GM12878 (cell line): ENCODE results near the gene ZNF592. TPM values are rescaled to one million over a fixed set of nuclear protein-coding genes. Genes with fewer than 3 reads are reported as not detected.

ENCODE experiments used
- ATAC-seq: fragments of 200-7000 bp; cut with Tn5 transposase; 3 replicates; pipeline ENCODE4 v1.9.1; 2020; ENCODE audit warnings: mild to moderate bottlenecking, moderate library complexity
- BruUV-seq: library from RNA; stranded (reverse); fragments of 400-500 nt; replicated peaks from 2 replicates; lab custom pipeline; 2021; lab: Mats Ljungman, UMichigan
- CTCF ChIA-PET: fragments of 300-600 bp; sonication (Branson Sonifier 250); formaldehyde crosslinking; extraction: SDS; loops from one replicate; lab custom pipeline; 2021; ENCODE audit warnings: inconsistent platforms; lab: Yijun Ruan, JAX
- POLR2A ChIA-PET: fragments of 350-600 bp; formaldehyde crosslinking; extraction: SDS; loops from one replicate; lab custom pipeline; 2021; ENCODE audit warnings: inconsistent platforms; lab: Charles Lee
- RAD21 ChIA-PET: fragments of 300-600 bp; sonication (Branson Sonifier 250); formaldehyde crosslinking; loops from one replicate; lab custom pipeline; 2023; ENCODE audit warnings: antibody characterized with exemption; ENCODE audit not compliant: unreplicated experiment; lab: Charles Lee
- SMC1A ChIA-PET: fragments of 300-600 bp; sonication (Branson Sonifier 250); formaldehyde crosslinking; loops from one replicate; lab custom pipeline; 2023; ENCODE audit not compliant: unreplicated experiment, uncharacterized antibody; lab: Charles Lee
- DNase-seq: peaks from one replicate; pipeline ENCODE4 v3.0.0-alpha.2; 2011; ENCODE audit warnings: low read depth, low spot score
- FAIRE-seq: peaks from 3 replicates; lab custom pipeline; 2011; peaks lifted over from hg19 to GRCh38; lab: Jason Lieb, UNC
- H2AFZ ChIP-seq: 2 replicates; pipeline ENCODE4 v1.6.0; 2011; ENCODE audit warnings: low read depth, low read length, control low read depth; ENCODE audit not compliant: control insufficient read depth
- H3K27ac ChIP-seq: 2 replicates; pipeline ENCODE4 v1.5.1; 2011; ENCODE audit warnings: control low read depth; ENCODE audit not compliant: control insufficient read depth, insufficient read depth
- H3K27me3 ChIP-seq, 2 experiments: replicated peaks in 1 of 2; 2 replicates each; pipeline versions ENCODE4 v1.6.0 to v1.6.1; 2011; ENCODE audit warnings: low read length in 1 of 2; ENCODE audit not compliant: control insufficient read depth in 2 of 2, insufficient read depth in 2 of 2
- H3K36me3 ChIP-seq, 2 experiments: 2 replicates each; pipeline ENCODE4 v1.5.1; 2011; ENCODE audit warnings: low read length in 1 of 2; ENCODE audit not compliant: control insufficient read depth in 2 of 2, insufficient read depth in 2 of 2
- H3K4me1 ChIP-seq: 2 replicates; pipeline ENCODE4 v1.6.1; 2011; ENCODE audit warnings: mild to moderate bottlenecking, low read length, moderate library complexity, mixed read lengths; ENCODE audit not compliant: control insufficient read depth, insufficient read depth
- H3K4me2 ChIP-seq: 2 replicates; pipeline ENCODE4 v1.6.0; 2011; ENCODE audit warnings: control low read depth; ENCODE audit not compliant: control insufficient read depth, insufficient read depth
- H3K4me3 ChIP-seq: fragments of 200-600 bp; sonication (generic); 2 replicates; pipeline ENCODE4 v1.5.1; 2016
- H3K79me2 ChIP-seq: 2 replicates; pipeline ENCODE4 v1.6.0; 2011; ENCODE audit warnings: low read length; ENCODE audit not compliant: control insufficient read depth, insufficient read depth
- H3K9ac ChIP-seq: 2 replicates; pipeline ENCODE4 v1.8.0; 2011; ENCODE audit warnings: low read length, control low read depth, mixed read lengths; ENCODE audit not compliant: control insufficient read depth, insufficient read depth
- H3K9me3 ChIP-seq: replicated peaks from 3 replicates; pipeline ENCODE4 v1.5.1; 2011; ENCODE audit warnings: mild to moderate bottlenecking, low read length; ENCODE audit not compliant: control insufficient read depth, insufficient read depth
- H4K20me1 ChIP-seq: 2 replicates; pipeline ENCODE4 v1.6.0; 2011; ENCODE audit not compliant: control insufficient read depth, insufficient read depth
- IRF3 ChIP-seq: fragments of 450-650 bp; IDR thresholded peaks from 2 replicates; pipeline ENCODE4 v1.6.1; 2014; ENCODE audit warnings: mild to moderate bottlenecking
- RUNX3 ChIP-seq: IDR thresholded peaks from 2 replicates; pipeline ENCODE4 v1.6.1; 2012; ENCODE audit warnings: low read length, inconsistent platforms
- WGBS: methylation state at CpG from one replicate; pipeline ENCODE4 v1.1.6; 2016; ENCODE audit warnings: low lambda C conversion rate; ENCODE audit not compliant: insufficient replicate concordance, insufficient coverage; ENCODE audit errors: missing lambda C conversion rate; 5-methylcytosine and 5-hydroxymethylcytosine counted together
- in situ Hi-C: fragments of 300-500 bp; cut with MboI; formaldehyde crosslinking; loops from 9 replicates; pipeline ENCODE4 v1.14.3; 2018; ENCODE audit warnings: mixed read lengths
- intact Hi-C: fragments of 100-400 bp; cut with micrococcal nuclease; formaldehyde crosslinking; loops from one replicate; pipeline ENCODE4 v1.14.2; 2022; ENCODE audit not compliant: unreplicated experiment
- polyA plus RNA-seq, 11 experiments: library from polyadenylated mRNA; depleted of rRNA in 4 of 11; unstranded in 6 of 11; stranded (reverse) in 5 of 11; fragments of >200 nt; fragmentation: Nextera tagmentation in 4 of 11; fragmentation: Illumina TruSeq in 1 of 11; extraction: Ambion mirVana in 4 of 11; extraction: Trizol in 1 of 11; gene quantifications; 1 replicate in 1 of 11; 2 replicates in 10 of 11; pipeline versions ENCODE4 v1.2.1 to v1.2.3, GENCODE V29; 2011 to 2016; ENCODE audit warnings: inconsistent platforms in 2 of 11, missing spikeins in 2 of 11, low read depth in 1 of 11
- total RNA-seq, 4 experiments: library from RNA; depleted of rRNA in 3 of 4; stranded (reverse); fragments of >200 nt in 3 of 4; fragmentation: Illumina TruSeq in 1 of 4; extraction: Trizol in 1 of 4; gene quantifications; 2 replicates each; pipeline versions ENCODE4 v1.2.1 to v1.2.3, GENCODE V29; 2013 to 2021
- TF ChIP-seq, protein P1 (sequence below): fragments of 450-650 bp; formaldehyde crosslinking; IDR thresholded peaks from 2 replicates; pipeline ENCODE4 v1.4.0; 2022; ENCODE audit warnings: mild to moderate bottlenecking, moderate library complexity

The ZNF592 gene
- total and polyA plus RNA-seq, 10 of the 15 experiments (the other 5 are each of a cell fraction or from before 2014, with no cell fraction given), result 0.95 to 23.7 (median 8.6) TPM

GRCh38 chr15:84795186-84795585, 46.8 kb downstream of the ZNF592 start:
- RAD21 ChIA-PET, result no interaction called here

More at GRCh38 chr15:84795186-84795585, 46.8 kb downstream of the ZNF592 start:
- intact Hi-C loops, result no loop called here
- ChIA-PET CTCF (no interaction called here), SMC1A (no interaction called here), POLR2A (no interaction called here)
- FAIRE-seq (no peak), ATAC-seq (no peak), DNase-seq (no peak)
- TF ChIP-seq, protein P1, sequence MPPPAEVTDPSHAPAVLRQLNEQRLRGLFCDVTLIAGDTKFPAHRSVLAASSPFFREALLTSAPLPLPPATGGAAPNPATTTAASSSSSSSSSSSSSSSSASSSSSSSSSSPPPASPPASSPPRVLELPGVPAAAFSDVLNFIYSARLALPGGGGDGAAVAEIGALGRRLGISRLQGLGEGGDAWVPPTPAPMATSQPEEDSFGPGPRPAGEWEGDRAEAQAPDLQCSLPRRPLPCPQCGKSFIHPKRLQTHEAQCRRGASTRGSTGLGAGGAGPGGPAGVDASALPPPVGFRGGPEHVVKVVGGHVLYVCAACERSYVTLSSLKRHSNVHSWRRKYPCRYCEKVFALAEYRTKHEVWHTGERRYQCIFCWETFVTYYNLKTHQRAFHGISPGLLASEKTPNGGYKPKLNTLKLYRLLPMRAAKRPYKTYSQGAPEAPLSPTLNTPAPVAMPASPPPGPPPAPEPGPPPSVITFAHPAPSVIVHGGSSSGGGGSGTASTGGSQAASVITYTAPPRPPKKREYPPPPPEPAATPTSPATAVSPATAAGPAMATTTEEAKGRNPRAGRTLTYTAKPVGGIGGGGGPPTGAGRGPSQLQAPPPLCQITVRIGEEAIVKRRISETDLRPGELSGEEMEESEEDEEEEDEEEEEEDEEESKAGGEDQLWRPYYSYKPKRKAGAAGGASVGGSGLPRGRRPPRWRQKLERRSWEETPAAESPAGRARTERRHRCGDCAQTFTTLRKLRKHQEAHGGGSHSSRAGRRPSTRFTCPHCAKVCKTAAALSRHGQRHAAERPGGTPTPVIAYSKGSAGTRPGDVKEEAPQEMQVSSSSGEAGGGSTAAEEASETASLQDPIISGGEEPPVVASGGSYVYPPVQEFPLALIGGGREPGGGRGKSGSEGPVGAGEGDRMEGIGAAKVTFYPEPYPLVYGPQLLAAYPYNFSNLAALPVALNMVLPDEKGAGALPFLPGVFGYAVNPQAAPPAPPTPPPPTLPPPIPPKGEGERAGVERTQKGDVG (CRISPR knock-in tag), result no peak
- no peak for TF ChIP-seq RUNX3
- no peak for TF ChIP-seq IRF3
- in situ Hi-C loops, result no loop called here
- no peaks in the 10 kb centered on the region; the same call in 1 of the 2 replicates for H4K20me1 ChIP-seq
- peaks cover 23 to 30% of the 10 kb centered on the region in 2 experiments for H3K36me3 ChIP-seq
- no peaks in the 10 kb centered on the region for H3K27me3 ChIP-seq
- H3K4me3 ChIP-seq, result no peak overlapping the region
- no peaks in the 10 kb centered on the region for H3K79me2 ChIP-seq
- no TSS peak for BruUV-seq
- H3K27ac ChIP-seq, result no peak overlapping the region
- no peak overlapping the region for H3K4me2 ChIP-seq
- H3K9me3 ChIP-seq, result no peaks in the 10 kb centered on the region
- no peak overlapping the region for H2AFZ ChIP-seq
- no peaks in the 10 kb centered on the region for H3K4me1 ChIP-seq
- H3K9ac ChIP-seq, result no peak overlapping the region
- WGBS, result 97% methylated on average over 3 of the region's 3 CpGs
